ENCODE data around the gene PLB1. TPM values are rescaled to one million over a fixed set of nuclear protein-coding genes. Genes with fewer than 3 reads are reported as not detected.

PLB1 gene
- total and polyA plus RNA-seq, 9 of the 15 experiments (the other 6 are each of a cell fraction or from before 2014, with no cell fraction given): 0.01 to 0.09 (median 0.07) TPM; not detected in 2

- no peak for FAIRE-seq
- DNase-seq (ENCODE audit: extremely low read depth in 1 of 4, low spot score in 3 of 4): no peak
- in situ Hi-C loops (cut with MboI) (no loop called here), intact Hi-C loops (cut with micrococcal nuclease) (no loop called here)
- BruUV-seq (replicated peaks): no TSS peak
- Histone ChIP-seq H3K27ac (ENCODE audit: extremely low read depth, low read depth, low read length) (no peak overlapping the region), H3K4me1 (replicated peaks in 1 of 2; ENCODE audit: control insufficient read depth in 2 of 2, insufficient read depth in 2 of 2, low read length in 2 of 2) (peaks cover 6 to 8% of the 10 kb centered on the region in 2 experiments; a peak in 3 of 5 replicates), H3K79me2 (ENCODE audit: control insufficient read depth, insufficient read depth, low read length) (no peaks in the 10 kb centered on the region), H3K9me3 (replicated peaks; ENCODE audit: control insufficient read depth, insufficient read depth, low read depth, low read length) (no peaks in the 10 kb centered on the region), H3K36me3 (ENCODE audit: control insufficient read depth, insufficient read depth, low read length) (no peaks in the 10 kb centered on the region), H4K20me1 (replicated peaks; ENCODE audit: control insufficient read depth, insufficient read depth, low read length) (no peaks in the 10 kb centered on the region), H3K4me3 (no peak overlapping the region), H3K9me1 (ENCODE audit: control insufficient read depth, insufficient read depth, low read length) (no peaks in the 10 kb centered on the region), H2AFZ (ENCODE audit: low read depth, low read length) (no peak overlapping the region), H3K9ac (ENCODE audit: insufficient read depth in 1 of 2, low read depth in 2 of 2, low read length in 2 of 2) (no peak overlapping the region), H3K27me3 (ENCODE audit: control insufficient read depth in 2 of 2, insufficient read depth in 2 of 2, low read length in 2 of 2) (no peaks in the 10 kb centered on the region), H3K4me2 (ENCODE audit: insufficient read depth, low read length) (no peak overlapping the region)
- ChIA-PET POLR2A (no interaction called here), CTCF (ENCODE audit: low intra/inter-chr PET ratio) (no interaction called here)
- no peak for ATAC-seq
- TF ChIP-seq NR3C1 (CRISPR knock-in tag; IDR thresholded peaks at IDR 0.05): no peak
- no peak for TF ChIP-seq MITF (IDR thresholded peaks at IDR 0.05)
- TF ChIP-seq SUPT5H (IDR thresholded peaks at IDR 0.05): no peak
- no peak for TF ChIP-seq POU5F1 (IDR thresholded peaks at IDR 0.05; ENCODE audit: borderline replicate concordance, low read depth, low read length, partially characterized antibody)
- TF ChIP-seq ZNF143 (CRISPR knock-in tag; IDR thresholded peaks at IDR 0.05): no peak
- TF ChIP-seq, protein P1, sequence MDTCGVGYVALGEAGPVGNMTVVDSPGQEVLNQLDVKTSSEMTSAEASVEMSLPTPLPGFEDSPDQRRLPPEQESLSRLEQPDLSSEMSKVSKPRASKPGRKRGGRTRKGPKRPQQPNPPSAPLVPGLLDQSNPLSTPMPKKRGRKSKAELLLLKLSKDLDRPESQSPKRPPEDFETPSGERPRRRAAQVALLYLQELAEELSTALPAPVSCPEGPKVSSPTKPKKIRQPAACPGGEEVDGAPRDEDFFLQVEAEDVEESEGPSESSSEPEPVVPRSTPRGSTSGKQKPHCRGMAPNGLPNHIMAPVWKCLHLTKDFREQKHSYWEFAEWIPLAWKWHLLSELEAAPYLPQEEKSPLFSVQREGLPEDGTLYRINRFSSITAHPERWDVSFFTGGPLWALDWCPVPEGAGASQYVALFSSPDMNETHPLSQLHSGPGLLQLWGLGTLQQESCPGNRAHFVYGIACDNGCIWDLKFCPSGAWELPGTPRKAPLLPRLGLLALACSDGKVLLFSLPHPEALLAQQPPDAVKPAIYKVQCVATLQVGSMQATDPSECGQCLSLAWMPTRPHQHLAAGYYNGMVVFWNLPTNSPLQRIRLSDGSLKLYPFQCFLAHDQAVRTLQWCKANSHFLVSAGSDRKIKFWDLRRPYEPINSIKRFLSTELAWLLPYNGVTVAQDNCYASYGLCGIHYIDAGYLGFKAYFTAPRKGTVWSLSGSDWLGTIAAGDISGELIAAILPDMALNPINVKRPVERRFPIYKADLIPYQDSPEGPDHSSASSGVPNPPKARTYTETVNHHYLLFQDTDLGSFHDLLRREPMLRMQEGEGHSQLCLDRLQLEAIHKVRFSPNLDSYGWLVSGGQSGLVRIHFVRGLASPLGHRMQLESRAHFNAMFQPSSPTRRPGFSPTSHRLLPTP (IDR thresholded peaks at IDR 0.05; ENCODE audit: borderline replicate concordance, extremely low read depth, insufficient read length): no peak
- TF ChIP-seq TBL1XR1 (IDR thresholded peaks at IDR 0.05; ENCODE audit: low read length in 2 of 2): no peak
- WGBS (ENCODE audit: insufficient coverage, low coverage, missing lambda C conversion rate): 17% methylated on average over 2 of the region's 3 CpGs
Measured at GRCh38 chr2:28693223-28693622, 197.4 kb downstream of the PLB1 start.

Small RNA genes within 50 kb of the gene (small RNA-seq; reads per million reads assigned to genes)
- gene RNA5SP89 (not detected), gene SNRPGP7 (not detected)

Other genes with a start within 250 kb of the PLB1 start
- 0.86 and 1.4 TPM in 2 replicates for gene FOSL2, start 103.2 kb upstream of the PLB1 start, total RNA-seq (2014; rRNA removed)
- 0.45 and 0.51 TPM in 2 replicates for gene FOSL2, start 103.2 kb upstream of the PLB1 start, total RNA-seq (2014; rRNA removed; fragmentation: Illumina TruSeq; extraction: Trizol)
- 1.4 and 1.6 TPM in 2 replicates for gene FOSL2, start 103.2 kb upstream of the PLB1 start, total RNA-seq (2015; rRNA removed; fragmentation: Illumina TruSeq; extraction: Trizol)
- gene FOSL2, start 103.2 kb upstream of the PLB1 start, total RNA-seq (2021): 2.9 and 3.1 TPM in 2 replicates
- gene FOSL2, start 103.2 kb upstream of the PLB1 start, polyA plus RNA-seq (2011; rRNA removed): 0.31 and 0.57 TPM in 2 replicates
- 0.80 and 0.86 TPM in 2 replicates for gene FOSL2, start 103.2 kb upstream of the PLB1 start, polyA plus RNA-seq (2014; fragmentation: Illumina TruSeq; extraction: Trizol)
- under 1 TPM; 0.04 to 0.07 TPM for gene FOSL2, start 103.2 kb upstream of the PLB1 start, polyA plus RNA-seq (2014; fragmentation: Nextera tagmentation; extraction: Ambion mirVana)
- gene FOSL2, start 103.2 kb upstream of the PLB1 start, polyA plus RNA-seq (2014; rRNA removed): 0.88 and 0.91 TPM in 2 replicates

All from K562 (cell line).